Measurements from ENCODE around the gene SIRPB1.
"Not testable (repeated sequence)": the region's sequence is repeated elsewhere in the genome, so short reads cannot be mapped to it uniquely, and the experiment has no call there.

SIRPB1 gene

GRCh38 chr20:1619861-1620444, at the start of gene SIRPB1:
Gene SIRPB1 (minus strand): TSS chr20:1620009. CDS start chr20:1619944, 65 bp downstream.
- no peak for DNase-seq (ENCODE audit: low read depth)

- DNase-seq (ENCODE audit: low read depth): no peak
Observed at GRCh38 chr20:1669304-1669703, 49.5 kb upstream of the SIRPB1 start.

- no peak for DNase-seq (ENCODE audit: low read depth)
Observed at GRCh38 chr20:1667502-1668085, 47.8 kb upstream of the SIRPB1 start.

GRCh38 chr20:1666802-1667201, 47.0 kb upstream of the SIRPB1 start:
- no peak for DNase-seq (ENCODE audit: low read depth)

- DNase-seq (ENCODE audit: low read depth): no peak
Observed at GRCh38 chr20:1665345-1665744, 45.5 kb upstream of the SIRPB1 start.

- peak; percentile 18 for DNase-seq (ENCODE audit: low read depth)
Observed at GRCh38 chr20:1664911-1665310, 45.1 kb upstream of the SIRPB1 start.

GRCh38 chr20:1663917-1664316, 44.1 kb upstream of the SIRPB1 start:
- DNase-seq (ENCODE audit: low read depth): no peak

GRCh38 chr20:1661542-1662299, 41.9 kb upstream of the SIRPB1 start:
- no peak for DNase-seq (ENCODE audit: low read depth)

- no peak for DNase-seq (ENCODE audit: low read depth)
Observed at GRCh38 chr20:1660246-1660645, 40.4 kb upstream of the SIRPB1 start.

GRCh38 chr20:1657556-1658334, 37.9 kb upstream of the SIRPB1 start, which contains the start of gene SIRPG:
Gene SIRPG (minus strand): TSS chr20:1657779. CDS start chr20:1657714, 65 bp downstream.
- no peak for DNase-seq (ENCODE audit: low read depth)

- no peak for DNase-seq (ENCODE audit: low read depth)
Observed at GRCh38 chr20:1656844-1657243, 37.0 kb upstream of the SIRPB1 start.

- DNase-seq (ENCODE audit: low read depth): no peak
Observed at GRCh38 chr20:1654996-1655395, 35.2 kb upstream of the SIRPB1 start.

- no peak for DNase-seq (ENCODE audit: low read depth)
Observed at GRCh38 chr20:1652960-1653359, 33.2 kb upstream of the SIRPB1 start.

GRCh38 chr20:1652104-1652503, 32.3 kb upstream of the SIRPB1 start:
- no peak for DNase-seq (ENCODE audit: low read depth)

- DNase-seq (ENCODE audit: low read depth): no peak
Observed at GRCh38 chr20:1651268-1652058, 31.7 kb upstream of the SIRPB1 start.

GRCh38 chr20:1648101-1648500, 28.3 kb upstream of the SIRPB1 start:
- no peak for DNase-seq (ENCODE audit: low read depth)

- DNase-seq (ENCODE audit: low read depth): no peak
Observed at GRCh38 chr20:1646975-1647431, 27.2 kb upstream of the SIRPB1 start.

- no peak for DNase-seq (ENCODE audit: low read depth)
Observed at GRCh38 chr20:1644101-1644962, 24.5 kb upstream of the SIRPB1 start.

- DNase-seq (ENCODE audit: low read depth): not testable (repeated sequence)
Observed at GRCh38 chr20:1638643-1639042, 18.8 kb upstream of the SIRPB1 start.

GRCh38 chr20:1637755-1638154, 17.9 kb upstream of the SIRPB1 start:
- DNase-seq (ENCODE audit: low read depth): no peak

- DNase-seq (ENCODE audit: low read depth): no peak
Observed at GRCh38 chr20:1637226-1637625, 17.4 kb upstream of the SIRPB1 start.
